Measurements from ENCODE around the gene ELOVL6. TPM values are rescaled to one million over a fixed set of nuclear protein-coding genes. Genes with fewer than 3 reads are reported as not detected.
"Not testable (repeated sequence)": the region's sequence is repeated elsewhere in the genome, so short reads cannot be mapped to it uniquely, and the experiment has no call there.

ELOVL6 gene
- total and polyA plus RNA-seq, 4 donors = 19.5 to 38.8 (median 37.5) TPM

DNA sequence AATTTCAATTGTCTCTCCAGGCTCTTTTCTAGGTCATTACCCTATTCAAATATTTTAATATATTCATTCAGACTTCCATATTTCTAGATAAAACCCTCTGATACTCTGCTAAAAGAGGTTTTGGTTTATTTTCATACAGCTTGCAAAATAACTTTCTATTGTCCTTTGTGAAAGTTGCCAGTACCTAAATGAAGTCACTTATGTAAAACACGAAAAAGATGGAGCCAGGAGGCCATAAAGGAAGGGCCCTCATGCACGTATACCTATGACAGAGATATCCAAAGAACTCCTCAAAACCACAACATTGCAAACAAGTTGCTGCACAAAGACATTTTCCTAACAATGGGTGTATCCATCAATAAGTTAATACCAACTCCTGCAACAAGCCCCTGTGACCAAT, 25.7 kb upstream of the ELOVL6 start:
- Histone ChIP-seq H3K9ac (ENCODE audit: low read depth in 1 of 2, low read length in 2 of 2) (no peak overlapping the region), H3K9me3 (ENCODE audit: control insufficient read depth in 4 of 4, low read length in 3 of 4) (no peaks in the 10 kb centered on the region), H3K4me1 (ENCODE audit: control insufficient read depth in 4 of 4, insufficient read depth in 4 of 4, low read length in 3 of 4) (no peaks in the 10 kb centered on the region), H3K36me3 (ENCODE audit: control insufficient read depth in 4 of 4, insufficient read depth in 3 of 4, low read depth in 1 of 4, low read length in 3 of 4) (no peaks in the 10 kb centered on the region), H3K4me3 (ENCODE audit: low read depth in 1 of 3, low read length in 3 of 3) (no peak overlapping the region), H3K27ac (ENCODE audit: low read depth in 1 of 2, low read length in 2 of 2) (no peak overlapping the region), H3K27me3 (ENCODE audit: control insufficient read depth in 4 of 4, insufficient read depth in 4 of 4, low read length in 3 of 4) (no peaks in the 10 kb centered on the region)
- no peak for TF ChIP-seq FOXA2 (IDR thresholded peaks at IDR 0.05)
- no peak for TF ChIP-seq NR2F2 (IDR thresholded peaks at IDR 0.05)
- TF ChIP-seq, protein P1, sequence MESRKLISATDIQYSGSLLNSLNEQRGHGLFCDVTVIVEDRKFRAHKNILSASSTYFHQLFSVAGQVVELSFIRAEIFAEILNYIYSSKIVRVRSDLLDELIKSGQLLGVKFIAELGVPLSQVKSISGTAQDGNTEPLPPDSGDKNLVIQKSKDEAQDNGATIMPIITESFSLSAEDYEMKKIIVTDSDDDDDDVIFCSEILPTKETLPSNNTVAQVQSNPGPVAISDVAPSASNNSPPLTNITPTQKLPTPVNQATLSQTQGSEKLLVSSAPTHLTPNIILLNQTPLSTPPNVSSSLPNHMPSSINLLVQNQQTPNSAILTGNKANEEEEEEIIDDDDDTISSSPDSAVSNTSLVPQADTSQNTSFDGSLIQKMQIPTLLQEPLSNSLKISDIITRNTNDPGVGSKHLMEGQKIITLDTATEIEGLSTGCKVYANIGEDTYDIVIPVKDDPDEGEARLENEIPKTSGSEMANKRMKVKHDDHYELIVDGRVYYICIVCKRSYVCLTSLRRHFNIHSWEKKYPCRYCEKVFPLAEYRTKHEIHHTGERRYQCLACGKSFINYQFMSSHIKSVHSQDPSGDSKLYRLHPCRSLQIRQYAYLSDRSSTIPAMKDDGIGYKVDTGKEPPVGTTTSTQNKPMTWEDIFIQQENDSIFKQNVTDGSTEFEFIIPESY (IDR thresholded peaks at IDR 0.05) = no peak
- TF ChIP-seq, protein P2, sequence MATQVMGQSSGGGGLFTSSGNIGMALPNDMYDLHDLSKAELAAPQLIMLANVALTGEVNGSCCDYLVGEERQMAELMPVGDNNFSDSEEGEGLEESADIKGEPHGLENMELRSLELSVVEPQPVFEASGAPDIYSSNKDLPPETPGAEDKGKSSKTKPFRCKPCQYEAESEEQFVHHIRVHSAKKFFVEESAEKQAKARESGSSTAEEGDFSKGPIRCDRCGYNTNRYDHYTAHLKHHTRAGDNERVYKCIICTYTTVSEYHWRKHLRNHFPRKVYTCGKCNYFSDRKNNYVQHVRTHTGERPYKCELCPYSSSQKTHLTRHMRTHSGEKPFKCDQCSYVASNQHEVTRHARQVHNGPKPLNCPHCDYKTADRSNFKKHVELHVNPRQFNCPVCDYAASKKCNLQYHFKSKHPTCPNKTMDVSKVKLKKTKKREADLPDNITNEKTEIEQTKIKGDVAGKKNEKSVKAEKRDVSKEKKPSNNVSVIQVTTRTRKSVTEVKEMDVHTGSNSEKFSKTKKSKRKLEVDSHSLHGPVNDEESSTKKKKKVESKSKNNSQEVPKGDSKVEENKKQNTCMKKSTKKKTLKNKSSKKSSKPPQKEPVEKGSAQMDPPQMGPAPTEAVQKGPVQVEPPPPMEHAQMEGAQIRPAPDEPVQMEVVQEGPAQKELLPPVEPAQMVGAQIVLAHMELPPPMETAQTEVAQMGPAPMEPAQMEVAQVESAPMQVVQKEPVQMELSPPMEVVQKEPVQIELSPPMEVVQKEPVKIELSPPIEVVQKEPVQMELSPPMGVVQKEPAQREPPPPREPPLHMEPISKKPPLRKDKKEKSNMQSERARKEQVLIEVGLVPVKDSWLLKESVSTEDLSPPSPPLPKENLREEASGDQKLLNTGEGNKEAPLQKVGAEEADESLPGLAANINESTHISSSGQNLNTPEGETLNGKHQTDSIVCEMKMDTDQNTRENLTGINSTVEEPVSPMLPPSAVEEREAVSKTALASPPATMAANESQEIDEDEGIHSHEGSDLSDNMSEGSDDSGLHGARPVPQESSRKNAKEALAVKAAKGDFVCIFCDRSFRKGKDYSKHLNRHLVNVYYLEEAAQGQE (IDR thresholded peaks at IDR 0.05) = no peak
- no peak for TF ChIP-seq TAF1 (conservative IDR thresholded peaks at IDR 0.05)
- no peak for TF ChIP-seq SP1 (IDR thresholded peaks at IDR 0.05)
- WGBS = 90% methylated on average over 2 of the region's 2 CpGs
- DNase-seq (ENCODE audit: low spot score) = no peak

DNA sequence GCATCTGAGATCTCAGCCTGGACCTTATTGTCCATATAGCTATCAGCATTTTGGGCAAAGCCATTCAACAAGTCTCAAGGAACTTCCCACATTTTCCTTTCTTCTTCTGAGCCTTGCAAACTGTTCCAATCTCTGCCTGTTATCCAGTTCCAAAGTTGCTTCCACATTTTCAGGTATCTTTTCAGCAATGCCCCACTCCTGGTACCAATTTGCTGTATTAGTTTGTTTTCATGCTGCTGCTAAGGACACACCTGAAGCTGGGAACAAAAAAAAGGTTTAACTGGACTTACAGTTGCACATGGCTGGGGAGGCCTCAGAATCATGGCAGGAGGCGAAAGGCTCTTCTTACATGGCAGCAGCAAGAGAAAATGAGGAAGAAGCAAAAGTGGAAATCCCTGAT, 20.5 kb upstream of the ELOVL6 start:
- H3K4me1 ChIP-seq (ENCODE audit: control insufficient read depth in 4 of 4, insufficient read depth in 4 of 4, low read length in 3 of 4); DNase-seq (ENCODE audit: low spot score); H3K4me3 ChIP-seq (ENCODE audit: low read depth in 1 of 3, low read length in 3 of 3); H3K9ac ChIP-seq (ENCODE audit: low read depth in 1 of 2, low read length in 2 of 2); H3K27me3 ChIP-seq (ENCODE audit: control insufficient read depth in 4 of 4, insufficient read depth in 4 of 4, low read length in 3 of 4); H3K36me3 ChIP-seq (ENCODE audit: control insufficient read depth in 4 of 4, insufficient read depth in 3 of 4, low read depth in 1 of 4, low read length in 3 of 4); H3K27ac ChIP-seq (ENCODE audit: low read depth in 1 of 2, low read length in 2 of 2); H3K9me3 ChIP-seq (ENCODE audit: control insufficient read depth in 4 of 4, low read length in 3 of 4): not testable (repeated sequence)
- 96% methylated on average over 1 of the region's 1 CpG for WGBS

DNA sequence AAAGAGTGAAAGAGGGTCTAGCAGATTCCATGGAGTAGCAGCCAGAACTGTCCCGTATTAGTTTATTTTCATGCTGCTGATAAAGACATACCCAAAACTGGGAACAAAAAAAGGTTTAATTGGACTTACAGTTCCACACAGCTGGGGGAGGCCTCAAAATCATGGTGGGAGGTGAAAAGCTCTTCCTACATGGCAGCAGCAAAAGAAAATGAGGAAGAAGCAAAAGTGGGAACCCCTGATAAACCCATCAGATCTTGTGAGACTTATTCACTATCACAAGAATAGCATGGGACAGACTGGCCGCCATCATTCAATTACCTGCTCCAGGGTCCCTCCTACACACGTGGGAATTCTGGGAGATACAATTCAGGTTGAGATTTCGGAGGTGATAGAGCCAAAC, 18.8 kb upstream of the ELOVL6 start:
- not testable (repeated sequence) for H3K27ac ChIP-seq (ENCODE audit: low read depth in 1 of 2, low read length in 2 of 2); DNase-seq (ENCODE audit: low spot score); H3K36me3 ChIP-seq (ENCODE audit: control insufficient read depth in 4 of 4, insufficient read depth in 3 of 4, low read depth in 1 of 4, low read length in 3 of 4); H3K27me3 ChIP-seq (ENCODE audit: control insufficient read depth in 4 of 4, insufficient read depth in 4 of 4, low read length in 3 of 4); H3K9me3 ChIP-seq (ENCODE audit: control insufficient read depth in 4 of 4, low read length in 3 of 4); H3K4me3 ChIP-seq (ENCODE audit: low read depth in 1 of 3, low read length in 3 of 3); H3K4me1 ChIP-seq (ENCODE audit: control insufficient read depth in 4 of 4, insufficient read depth in 4 of 4, low read length in 3 of 4); H3K9ac ChIP-seq (ENCODE audit: low read depth in 1 of 2, low read length in 2 of 2)
- WGBS = 90% methylated on average over 4 of the region's 4 CpGs

DNA sequence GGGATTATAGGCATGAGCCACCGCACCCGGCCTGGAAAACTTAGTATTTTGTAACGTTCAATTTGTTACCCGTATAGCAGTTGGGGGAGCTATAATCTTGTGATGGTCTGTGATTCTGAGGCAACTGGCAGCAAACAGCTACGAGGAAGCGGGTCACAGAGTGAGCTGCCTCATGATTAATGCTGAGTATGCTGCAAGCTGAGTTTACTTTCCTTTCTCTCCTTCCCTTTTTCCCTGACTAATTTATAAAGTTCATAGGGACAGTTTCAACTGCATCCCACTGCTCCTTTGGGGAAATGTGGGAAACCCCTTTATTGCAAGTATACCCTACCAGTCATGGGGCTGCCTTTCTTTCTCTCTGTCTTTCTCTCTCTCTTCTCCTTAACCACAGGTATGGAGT, 17.7 kb upstream of the ELOVL6 start:
- TF ChIP-seq RAD21 (IDR thresholded peaks at IDR 0.05) (no peak), JUND (IDR thresholded peaks at IDR 0.05) (no peak)
- Histone ChIP-seq H3K36me3 (ENCODE audit: control insufficient read depth in 4 of 4, insufficient read depth in 3 of 4, low read depth in 1 of 4, low read length in 3 of 4) (no peaks in the 10 kb centered on the region), H3K27me3 (ENCODE audit: control insufficient read depth in 4 of 4, insufficient read depth in 4 of 4, low read length in 3 of 4) (no peaks in the 10 kb centered on the region), H3K4me1 (ENCODE audit: control insufficient read depth in 4 of 4, insufficient read depth in 4 of 4, low read length in 3 of 4) (no peaks in the 10 kb centered on the region), H3K9ac (ENCODE audit: low read depth in 1 of 2, low read length in 2 of 2) (no peak overlapping the region), H3K27ac (ENCODE audit: low read depth in 1 of 2, low read length in 2 of 2) (no peak overlapping the region), H3K4me3 (ENCODE audit: low read depth in 1 of 3, low read length in 3 of 3) (no peak overlapping the region), H3K9me3 (ENCODE audit: control insufficient read depth in 4 of 4, low read length in 3 of 4) (no peaks in the 10 kb centered on the region)
- DNase-seq (ENCODE audit: low spot score) = no peak
- 88% methylated on average over 6 of the region's 6 CpGs for WGBS
